ENCODE results near the gene EPHA10.
"Not testable (repeated sequence)": the region's sequence is repeated elsewhere in the genome, so short reads cannot be mapped to it uniquely, and the experiment has no call there.

Gene EPHA10

DNA sequence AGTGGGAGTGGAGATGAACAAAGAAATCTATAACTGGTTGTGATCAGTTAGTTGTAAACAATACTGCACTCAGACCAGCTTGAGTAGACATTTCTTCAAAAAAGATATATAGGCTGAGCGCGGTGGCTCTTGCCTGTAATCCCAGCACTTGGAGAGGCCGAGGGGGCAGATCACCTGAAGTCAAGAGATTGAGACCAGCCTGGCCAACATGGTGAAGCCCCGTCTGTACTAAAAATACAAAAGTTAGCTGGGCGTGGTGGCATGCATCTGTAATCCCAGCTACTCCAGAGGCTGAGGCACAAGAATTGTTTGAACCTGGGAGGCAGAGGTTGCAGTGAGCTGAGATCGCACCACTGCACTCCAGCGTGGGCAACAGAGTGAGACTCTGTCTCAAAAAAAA is 26.9 kb downstream of the EPHA10 start:
- H3K9me3 Mint-ChIP-seq; H3K27ac Mint-ChIP-seq; H3K4me3 Mint-ChIP-seq; H3K36me3 Mint-ChIP-seq (ENCODE audit: low read depth); H3K4me1 Mint-ChIP-seq (ENCODE audit: low read depth); intact Hi-C loops (cut with micrococcal nuclease): not testable (repeated sequence)
- H3K27me3 Mint-ChIP-seq: peaks cover 48% of the 10 kb centered on the region

GRCh38 chr1:37734629-37735591 is 30.0 kb downstream of the EPHA10 start:
- Mint-ChIP-seq H3K4me3 (peak overlapping the region; percentile 10), H3K9me3 (no peaks in the 10 kb centered on the region), H3K27ac (no peak overlapping the region), H3K36me3 (ENCODE audit: low read depth) (no peaks in the 10 kb centered on the region), H3K4me1 (ENCODE audit: low read depth) (peaks cover 6% of the 10 kb centered on the region), H3K27me3 (peaks cover 43% of the 10 kb centered on the region)
- intact Hi-C loops (cut with micrococcal nuclease): no loop called here

DNA sequence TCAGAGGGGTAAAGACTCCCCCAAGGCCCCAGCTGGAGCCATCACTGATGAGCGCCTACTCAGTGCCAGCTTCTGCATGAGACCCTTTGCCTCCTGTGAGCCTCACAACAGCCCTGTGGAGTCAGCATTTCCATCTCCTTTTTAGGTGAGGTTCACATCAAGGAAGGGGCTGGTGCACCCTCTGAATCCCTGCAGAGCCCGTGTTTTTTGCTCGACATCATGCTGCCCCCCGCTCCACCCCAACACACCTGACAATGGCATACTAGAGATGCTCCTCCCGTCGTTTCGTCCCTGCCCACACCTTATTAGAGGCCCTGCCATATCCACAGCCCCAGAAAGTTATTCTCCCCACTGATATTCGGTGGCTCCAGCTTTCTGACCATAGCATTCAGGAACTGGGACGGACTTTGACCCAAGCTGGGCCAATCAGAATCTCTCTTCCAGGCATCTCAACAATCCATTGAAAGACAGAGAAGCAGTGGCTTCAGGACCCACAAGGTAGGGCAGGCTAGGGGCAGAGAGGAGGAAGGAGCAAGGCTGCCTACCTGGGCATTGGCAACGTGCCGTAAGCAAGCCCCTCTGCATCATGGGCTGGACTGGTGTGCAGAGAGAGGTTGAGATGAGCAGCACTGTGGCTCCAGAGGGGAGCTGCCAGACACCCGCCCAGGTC is 32.7 kb downstream of the EPHA10 start:
- H3K4me1 Mint-ChIP-seq (ENCODE audit: low read depth): peaks cover 7% of the 10 kb centered on the region
- H3K27ac Mint-ChIP-seq: no peak overlapping the region
- no peaks in the 10 kb centered on the region for H3K36me3 Mint-ChIP-seq (ENCODE audit: low read depth)
- H3K27me3 Mint-ChIP-seq: peaks cover 50% of the 10 kb centered on the region
- intact Hi-C loops (cut with micrococcal nuclease): no loop called here
- no peaks in the 10 kb centered on the region for H3K9me3 Mint-ChIP-seq
- H3K4me3 Mint-ChIP-seq: no peak overlapping the region

- H3K27ac Mint-ChIP-seq: no peak overlapping the region
- H3K27me3 Mint-ChIP-seq: peaks cover 50% of the 10 kb centered on the region
- H3K4me3 Mint-ChIP-seq: no peak overlapping the region
- intact Hi-C loops (cut with micrococcal nuclease): no loop called here
- no peaks in the 10 kb centered on the region for H3K9me3 Mint-ChIP-seq
- peaks cover 7% of the 10 kb centered on the region for H3K4me1 Mint-ChIP-seq (ENCODE audit: low read depth)
- no peaks in the 10 kb centered on the region for H3K36me3 Mint-ChIP-seq (ENCODE audit: low read depth)
Observed at GRCh38 chr1:37731312-37732019, 33.5 kb downstream of the EPHA10 start.

- H3K36me3 Mint-ChIP-seq (ENCODE audit: low read depth): no peaks in the 10 kb centered on the region
- peaks cover 7% of the 10 kb centered on the region for H3K4me1 Mint-ChIP-seq (ENCODE audit: low read depth)
- H3K27ac Mint-ChIP-seq: no peak overlapping the region
- H3K4me3 Mint-ChIP-seq: no peak overlapping the region
- intact Hi-C loops (cut with micrococcal nuclease): no loop called here
- no peaks in the 10 kb centered on the region for H3K9me3 Mint-ChIP-seq
- peaks cover 51% of the 10 kb centered on the region for H3K27me3 Mint-ChIP-seq
Observed at GRCh38 chr1:37730376-37730775, 34.5 kb downstream of the EPHA10 start.

DNA sequence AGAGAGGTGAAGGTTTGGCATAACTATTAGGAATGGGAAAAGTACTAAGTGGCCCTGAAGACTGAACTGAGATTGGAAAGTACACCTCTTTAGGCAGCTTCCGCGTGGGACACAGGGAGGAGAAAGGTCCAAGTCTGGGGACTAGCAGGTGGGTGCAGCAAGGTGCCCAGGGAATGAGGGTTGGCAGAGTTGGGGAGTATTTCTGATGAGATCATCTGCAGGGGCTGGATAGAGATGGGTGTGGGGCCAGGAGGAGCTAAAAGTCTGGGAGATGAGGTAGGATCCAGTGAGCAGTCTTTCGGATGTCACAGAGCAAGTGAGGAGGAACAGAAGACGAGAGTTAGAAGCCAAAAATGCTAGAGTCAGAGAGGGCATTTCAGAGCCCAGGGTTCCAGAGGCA is 36.5 kb downstream of the EPHA10 start:
- Mint-ChIP-seq H3K4me3 (no peak overlapping the region), H3K4me1 (ENCODE audit: low read depth) (peaks cover 7% of the 10 kb centered on the region), H3K27ac (no peak overlapping the region), H3K27me3 (peaks cover 38% of the 10 kb centered on the region), H3K36me3 (ENCODE audit: low read depth) (no peaks in the 10 kb centered on the region), H3K9me3 (no peaks in the 10 kb centered on the region)
- intact Hi-C loops (cut with micrococcal nuclease): no loop called here

- Mint-ChIP-seq H3K27ac (no peak overlapping the region), H3K9me3 (no peaks in the 10 kb centered on the region), H3K4me3 (no peak overlapping the region), H3K4me1 (ENCODE audit: low read depth) (peaks cover 7% of the 10 kb centered on the region), H3K27me3 (peaks cover 31% of the 10 kb centered on the region), H3K36me3 (ENCODE audit: low read depth) (no peaks in the 10 kb centered on the region)
- intact Hi-C loops (cut with micrococcal nuclease): no loop called here
Observed at GRCh38 chr1:37726751-37727585, 38.0 kb downstream of the EPHA10 start.

GRCh38 chr1:37725851-37726613 is 38.9 kb downstream of the EPHA10 start:
- H3K27ac Mint-ChIP-seq: no peak overlapping the region
- H3K9me3 Mint-ChIP-seq: no peaks in the 10 kb centered on the region
- intact Hi-C loops (cut with micrococcal nuclease): no loop called here
- H3K4me3 Mint-ChIP-seq: no peak overlapping the region
- peaks cover 28% of the 10 kb centered on the region for H3K27me3 Mint-ChIP-seq
- no peaks in the 10 kb centered on the region for H3K36me3 Mint-ChIP-seq (ENCODE audit: low read depth)
- peaks cover 7% of the 10 kb centered on the region for H3K4me1 Mint-ChIP-seq (ENCODE audit: low read depth)

- H3K27ac Mint-ChIP-seq: no peak overlapping the region
- no peaks in the 10 kb centered on the region for H3K9me3 Mint-ChIP-seq
- H3K36me3 Mint-ChIP-seq (ENCODE audit: low read depth): no peaks in the 10 kb centered on the region
- H3K4me3 Mint-ChIP-seq: no peak overlapping the region
- intact Hi-C loops (cut with micrococcal nuclease): no loop called here
- H3K27me3 Mint-ChIP-seq: peaks cover 23% of the 10 kb centered on the region
- H3K4me1 Mint-ChIP-seq (ENCODE audit: low read depth): no peaks in the 10 kb centered on the region
Observed at GRCh38 chr1:37724575-37724974, 40.3 kb downstream of the EPHA10 start.

GRCh38 chr1:37723390-37724078 is 41.4 kb downstream of the EPHA10 start:
- Mint-ChIP-seq H3K36me3 (ENCODE audit: low read depth) (no peaks in the 10 kb centered on the region), H3K9me3 (no peaks in the 10 kb centered on the region), H3K4me3 (no peak overlapping the region), H3K27me3 (peaks cover 20% of the 10 kb centered on the region), H3K27ac (no peak overlapping the region), H3K4me1 (ENCODE audit: low read depth) (no peaks in the 10 kb centered on the region)
- intact Hi-C loops (cut with micrococcal nuclease): no loop called here

- Mint-ChIP-seq H3K36me3 (ENCODE audit: low read depth) (no peaks in the 10 kb centered on the region), H3K4me1 (ENCODE audit: low read depth) (no peaks in the 10 kb centered on the region), H3K27ac (no peak overlapping the region), H3K9me3 (no peaks in the 10 kb centered on the region), H3K4me3 (no peak overlapping the region), H3K27me3 (peaks cover 15% of the 10 kb centered on the region)
- intact Hi-C loops (cut with micrococcal nuclease): no loop called here
Observed at GRCh38 chr1:37723072-37723389, 41.9 kb downstream of the EPHA10 start.

GRCh38 chr1:37722181-37723071 is 42.5 kb downstream of the EPHA10 start:
- H3K9me3 Mint-ChIP-seq: no peaks in the 10 kb centered on the region
- H3K27me3 Mint-ChIP-seq: peaks cover 12% of the 10 kb centered on the region
- H3K4me3 Mint-ChIP-seq: no peak overlapping the region
- no peaks in the 10 kb centered on the region for H3K36me3 Mint-ChIP-seq (ENCODE audit: low read depth)
- intact Hi-C loops (cut with micrococcal nuclease): no loop called here
- H3K27ac Mint-ChIP-seq: no peak overlapping the region
- no peaks in the 10 kb centered on the region for H3K4me1 Mint-ChIP-seq (ENCODE audit: low read depth)

Data from dendritic cell treated with granulocyte-macrophage colony-stimulating factor and Interleukin-4, amounts not matched to agents 40 ng/mL and 50 ng/mL, for 4 days (primary cell).